Omental fat pad (tissue), 4 donors: ENCODE results near the gene KL. TPM values are rescaled to one million over a fixed set of nuclear protein-coding genes. Genes with fewer than 3 reads are reported as not detected.

ENCODE experiments used
- ATAC-seq: fragments of 150-250 bp; one replicate; pipeline ENCODE4 v1.9.1; 2016; ENCODE audit warnings: mild to moderate bottlenecking, moderate library complexity; ENCODE audit not compliant: low FRiP score
- DNase-seq: peaks from one replicate; pipeline ENCODE4 v3.0.0-alpha.2; 2019; ENCODE audit warnings: low spot score
- CTCF ChIP-seq, 3 donors: fragments of 450-650 bp; IDR thresholded peaks; one replicate each; pipeline ENCODE4 v1.5.1; 2016 to 2017; ENCODE audit warnings: antibody characterized with exemption in 3 of 3, mild to moderate bottlenecking in 3 of 3, moderate library complexity in 2 of 3
- total RNA-seq, 4 donors: library from RNA; depleted of rRNA; stranded (reverse); fragments of >200 nt; gene quantifications; one replicate each; pipeline ENCODE4 v1.1.0, GENCODE V29; 2016

Gene KL
- total RNA-seq, 4 donors from 2014 or later: 1.9 to 20.3 (median 3.6) TPM

DNA sequence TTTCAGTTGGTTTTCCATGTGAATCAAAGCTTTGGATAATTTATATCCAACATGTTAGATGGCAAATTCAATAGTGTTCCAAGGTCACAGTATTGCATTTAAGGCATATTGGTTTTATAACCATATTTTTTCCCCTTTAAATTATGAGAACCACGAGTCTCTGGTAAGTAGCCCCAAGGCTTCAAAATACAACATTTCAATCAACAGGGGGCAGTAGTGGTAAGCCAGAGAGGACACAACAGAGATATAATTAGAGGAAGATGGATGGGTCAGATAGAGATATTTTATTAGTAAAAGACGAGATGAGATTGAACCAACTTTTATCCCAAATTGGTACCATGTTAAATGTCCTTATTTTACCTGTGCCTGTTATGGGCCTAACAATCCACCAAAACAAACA lies 53.1 kb downstream of the KL start:
- no peak for DNase-seq
- no peak for ATAC-seq
- TF ChIP-seq CTCF (IDR thresholded peaks at IDR 0.05): no peak

GRCh38 chr13:33070713-33071112 lies 54.5 kb downstream of the KL start:
- ATAC-seq (no peak), DNase-seq (no peak)
- no peak for TF ChIP-seq CTCF (IDR thresholded peaks at IDR 0.05)

DNA sequence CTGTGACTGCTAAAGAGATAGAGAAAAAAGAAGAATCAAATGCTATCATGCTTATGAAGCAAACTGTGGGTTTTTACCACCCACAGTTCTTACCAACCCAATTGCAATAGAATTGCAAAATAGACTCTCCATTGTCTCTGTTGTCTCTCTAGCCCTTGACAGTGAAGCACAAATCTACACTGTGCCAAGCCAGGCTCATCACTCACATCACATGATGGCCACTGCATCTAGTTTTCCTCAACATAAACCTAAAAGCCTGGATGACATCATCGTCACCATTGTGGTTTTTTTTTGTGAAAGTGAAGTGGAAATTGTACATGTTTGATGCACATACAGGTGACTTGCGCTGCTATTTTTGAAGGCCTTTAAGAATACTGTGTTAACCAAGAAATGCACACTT lies 56.1 kb downstream of the KL start:
- ATAC-seq: no peak
- DNase-seq: no peak
- no peak for TF ChIP-seq CTCF (IDR thresholded peaks at IDR 0.05)

- DNase-seq (no peak), ATAC-seq (no peak)
- TF ChIP-seq CTCF (IDR thresholded peaks at IDR 0.05): no peak
These were observed 56.5 kb downstream of the KL start for GRCh38 chr13:33072759-33073158.

GRCh38 chr13:33073338-33073737 lies 57.1 kb downstream of the KL start:
- TF ChIP-seq CTCF (IDR thresholded peaks at IDR 0.05): no peak
- DNase-seq: no peak
- ATAC-seq: no peak

DNA sequence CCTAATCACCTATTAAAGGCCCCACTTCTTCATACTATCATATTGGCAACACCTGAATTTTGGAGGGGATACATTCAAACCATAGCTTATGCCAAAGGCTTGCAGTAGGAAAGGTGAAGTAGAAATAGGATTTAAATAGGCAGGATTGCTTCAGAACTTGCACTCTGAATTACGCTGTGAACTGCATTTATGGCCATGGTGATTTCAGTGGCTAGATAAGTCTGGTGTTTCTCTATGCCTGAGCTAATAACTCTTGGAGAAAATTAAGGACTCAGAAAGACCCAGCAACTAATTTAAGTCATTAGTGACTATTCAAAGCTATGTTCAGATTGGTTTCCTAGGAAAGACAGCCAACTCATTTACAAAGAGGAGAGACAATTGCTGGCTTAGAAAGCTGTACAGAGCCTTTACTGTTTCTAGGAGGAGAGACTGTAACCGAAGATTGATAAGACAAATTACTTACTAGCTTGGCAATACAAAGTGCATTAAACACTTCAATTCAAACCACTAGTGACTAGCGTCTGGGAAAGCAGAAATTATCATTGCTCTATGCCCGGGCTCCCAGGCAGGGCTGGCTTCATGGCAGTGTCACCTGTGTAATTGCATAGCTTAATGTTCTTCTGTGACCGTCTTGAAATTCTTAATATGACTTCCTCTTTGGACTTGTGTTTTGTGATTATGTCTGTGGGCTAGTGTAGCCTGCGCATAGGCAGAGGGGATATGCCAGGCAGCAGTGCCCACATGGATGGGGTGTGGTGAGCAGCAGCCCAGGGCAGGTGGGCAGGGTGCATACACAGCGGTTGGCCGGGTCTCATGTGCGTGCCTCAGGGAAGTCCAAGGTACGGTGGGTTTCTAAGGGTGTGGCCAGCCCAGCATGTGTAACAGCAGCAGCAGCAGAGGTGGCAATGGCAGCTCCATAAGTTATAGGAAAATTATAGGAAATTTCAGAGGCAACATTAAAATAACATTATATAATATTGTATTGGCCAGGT lies 60.1 kb downstream of the KL start:
- no peak for DNase-seq
- no peak for TF ChIP-seq CTCF (IDR thresholded peaks at IDR 0.05)
- ATAC-seq: no peak

- TF ChIP-seq CTCF (IDR thresholded peaks at IDR 0.05): no peak
- DNase-seq (no peak), ATAC-seq (no peak)
These were observed 62.0 kb downstream of the KL start for GRCh38 chr13:33078263-33078662.
